GM12878 (cell line): ENCODE data around the gene CIAPIN1. TPM values are rescaled to one million over a fixed set of nuclear protein-coding genes. Genes with fewer than 3 reads are reported as not detected.

ENCODE experiments used
- ATAC-seq: fragments of 200-7000 bp; cut with Tn5 transposase; 3 replicates; pipeline ENCODE4 v1.9.1; 2020; ENCODE audit warnings: mild to moderate bottlenecking, moderate library complexity
- BruUV-seq: library from RNA; stranded (reverse); fragments of 400-500 nt; replicated peaks from 2 replicates; lab custom pipeline; 2021; lab: Mats Ljungman, UMichigan
- CTCF ChIA-PET: fragments of 300-600 bp; sonication (Branson Sonifier 250); formaldehyde crosslinking; extraction: SDS; loops from one replicate; lab custom pipeline; 2021; ENCODE audit warnings: inconsistent platforms; lab: Yijun Ruan, JAX
- POLR2A ChIA-PET: fragments of 350-600 bp; formaldehyde crosslinking; extraction: SDS; loops from one replicate; lab custom pipeline; 2021; ENCODE audit warnings: inconsistent platforms; lab: Charles Lee
- RAD21 ChIA-PET: fragments of 300-600 bp; sonication (Branson Sonifier 250); formaldehyde crosslinking; loops from one replicate; lab custom pipeline; 2023; ENCODE audit warnings: antibody characterized with exemption; ENCODE audit not compliant: unreplicated experiment; lab: Charles Lee
- SMC1A ChIA-PET: fragments of 300-600 bp; sonication (Branson Sonifier 250); formaldehyde crosslinking; loops from one replicate; lab custom pipeline; 2023; ENCODE audit not compliant: unreplicated experiment, uncharacterized antibody; lab: Charles Lee
- DNase-seq: peaks from one replicate; pipeline ENCODE4 v3.0.0-alpha.2; 2011; ENCODE audit warnings: low read depth, low spot score
- FAIRE-seq: peaks from 3 replicates; lab custom pipeline; 2011; peaks lifted over from hg19 to GRCh38; lab: Jason Lieb, UNC
- H2AFZ ChIP-seq: 2 replicates; pipeline ENCODE4 v1.6.0; 2011; ENCODE audit warnings: low read depth, low read length, control low read depth; ENCODE audit not compliant: control insufficient read depth
- H3K27ac ChIP-seq: 2 replicates; pipeline ENCODE4 v1.5.1; 2011; ENCODE audit warnings: control low read depth; ENCODE audit not compliant: control insufficient read depth, insufficient read depth
- H3K27me3 ChIP-seq, 2 experiments: replicated peaks in 1 of 2; 2 replicates each; pipeline versions ENCODE4 v1.6.0 to v1.6.1; 2011; ENCODE audit warnings: low read length in 1 of 2; ENCODE audit not compliant: control insufficient read depth in 2 of 2, insufficient read depth in 2 of 2
- H3K36me3 ChIP-seq, 2 experiments: 2 replicates each; pipeline ENCODE4 v1.5.1; 2011; ENCODE audit warnings: low read length in 1 of 2; ENCODE audit not compliant: control insufficient read depth in 2 of 2, insufficient read depth in 2 of 2
- H3K4me1 ChIP-seq: 2 replicates; pipeline ENCODE4 v1.6.1; 2011; ENCODE audit warnings: mild to moderate bottlenecking, low read length, moderate library complexity, mixed read lengths; ENCODE audit not compliant: control insufficient read depth, insufficient read depth
- H3K4me2 ChIP-seq: 2 replicates; pipeline ENCODE4 v1.6.0; 2011; ENCODE audit warnings: control low read depth; ENCODE audit not compliant: control insufficient read depth, insufficient read depth
- H3K4me3 ChIP-seq: fragments of 200-600 bp; sonication (generic); 2 replicates; pipeline ENCODE4 v1.5.1; 2016
- H3K79me2 ChIP-seq: 2 replicates; pipeline ENCODE4 v1.6.0; 2011; ENCODE audit warnings: low read length; ENCODE audit not compliant: control insufficient read depth, insufficient read depth
- H3K9ac ChIP-seq: 2 replicates; pipeline ENCODE4 v1.8.0; 2011; ENCODE audit warnings: low read length, control low read depth, mixed read lengths; ENCODE audit not compliant: control insufficient read depth, insufficient read depth
- H3K9me3 ChIP-seq: replicated peaks from 3 replicates; pipeline ENCODE4 v1.5.1; 2011; ENCODE audit warnings: mild to moderate bottlenecking, low read length; ENCODE audit not compliant: control insufficient read depth, insufficient read depth
- H4K20me1 ChIP-seq: 2 replicates; pipeline ENCODE4 v1.6.0; 2011; ENCODE audit not compliant: control insufficient read depth, insufficient read depth
- BACH1 ChIP-seq: fragments of 450-650 bp; IDR thresholded peaks from 2 replicates; pipeline ENCODE4 v1.6.1; 2017; ENCODE audit warnings: mild to moderate bottlenecking, borderline replicate concordance
- BCL11A ChIP-seq: IDR thresholded peaks from 2 replicates; pipeline ENCODE4 v1.6.1; 2011; ENCODE audit warnings: low read depth, low read length
- CREB1 ChIP-seq: IDR thresholded peaks from 2 replicates; pipeline ENCODE4 v1.6.1; 2012; ENCODE audit warnings: low read depth, mild to moderate bottlenecking, inconsistent platforms
- IKZF1 ChIP-seq: fragments of 450-650 bp; conservative IDR thresholded peaks from 2 replicates; pipeline ENCODE4 v1.6.1; 2017; ENCODE audit warnings: antibody characterized with exemption, mild to moderate bottlenecking
- KLF5 ChIP-seq: fragments of 450-650 bp; IDR thresholded peaks from 2 replicates; pipeline ENCODE4 v1.6.1; 2014; ENCODE audit warnings: mild to moderate bottlenecking; ENCODE audit not compliant: partially characterized antibody
- LARP7 ChIP-seq: fragments of 450-650 bp; IDR thresholded peaks from 2 replicates; pipeline ENCODE4 v1.6.1; 2017; ENCODE audit warnings: mild to moderate bottlenecking
- NR2C2 ChIP-seq: IDR thresholded peaks from 2 replicates; pipeline ENCODE4 v1.6.1; 2011; ENCODE audit warnings: borderline replicate concordance, low read depth; ENCODE audit not compliant: control insufficient read depth, insufficient read length
- NRF1 ChIP-seq: conservative IDR thresholded peaks from 2 replicates; pipeline ENCODE4 v1.6.1; 2011; ENCODE audit warnings: mild to moderate bottlenecking, low read depth, low read length, improper control_type of control experiment
- RCOR1 ChIP-seq: conservative IDR thresholded peaks from 2 replicates; pipeline ENCODE4 v1.6.1; 2012; ENCODE audit warnings: low read depth, low read length, improper control_type of control experiment
- WGBS: methylation state at CpG from one replicate; pipeline ENCODE4 v1.1.6; 2016; ENCODE audit warnings: low lambda C conversion rate; ENCODE audit not compliant: insufficient replicate concordance, insufficient coverage; ENCODE audit errors: missing lambda C conversion rate; 5-methylcytosine and 5-hydroxymethylcytosine counted together
- in situ Hi-C: fragments of 300-500 bp; cut with MboI; formaldehyde crosslinking; loops from 9 replicates; pipeline ENCODE4 v1.14.3; 2018; ENCODE audit warnings: mixed read lengths
- intact Hi-C: fragments of 100-400 bp; cut with micrococcal nuclease; formaldehyde crosslinking; loops from one replicate; pipeline ENCODE4 v1.14.2; 2022; ENCODE audit not compliant: unreplicated experiment
- polyA plus RNA-seq, 11 experiments: library from polyadenylated mRNA; depleted of rRNA in 4 of 11; unstranded in 6 of 11; stranded (reverse) in 5 of 11; fragments of >200 nt; fragmentation: Nextera tagmentation in 4 of 11; fragmentation: Illumina TruSeq in 1 of 11; extraction: Ambion mirVana in 4 of 11; extraction: Trizol in 1 of 11; gene quantifications; 1 replicate in 1 of 11; 2 replicates in 10 of 11; pipeline versions ENCODE4 v1.2.1 to v1.2.3, GENCODE V29; 2011 to 2016; ENCODE audit warnings: inconsistent platforms in 2 of 11, missing spikeins in 2 of 11, low read depth in 1 of 11
- total RNA-seq, 4 experiments: library from RNA; depleted of rRNA in 3 of 4; stranded (reverse); fragments of >200 nt in 3 of 4; fragmentation: Illumina TruSeq in 1 of 4; extraction: Trizol in 1 of 4; gene quantifications; 2 replicates each; pipeline versions ENCODE4 v1.2.1 to v1.2.3, GENCODE V29; 2013 to 2021
- TF ChIP-seq, protein P1 (sequence below): fragments of 450-650 bp; formaldehyde crosslinking; IDR thresholded peaks from 2 replicates; pipeline ENCODE4 v1.4.0; 2022; ENCODE audit warnings: mild to moderate bottlenecking, moderate library complexity
- TF ChIP-seq, protein P2 (sequence below): fragments of 450-650 bp; IDR thresholded peaks from 2 replicates; pipeline ENCODE4 v1.6.1; 2016; ENCODE audit warnings: mild to moderate bottlenecking, moderate library complexity, borderline replicate concordance
- TF ChIP-seq, protein P3 (sequence below): fragments of 450-650 bp; IDR thresholded peaks from 2 replicates; pipeline ENCODE4 v1.6.1; 2017; ENCODE audit warnings: mild to moderate bottlenecking, moderate library complexity

The CIAPIN1 gene
- total and polyA plus RNA-seq, 10 of the 15 experiments (the other 5 are each of a cell fraction or from before 2014, with no cell fraction given) = 46.2 to 150 (median 54.3) TPM

DNA sequence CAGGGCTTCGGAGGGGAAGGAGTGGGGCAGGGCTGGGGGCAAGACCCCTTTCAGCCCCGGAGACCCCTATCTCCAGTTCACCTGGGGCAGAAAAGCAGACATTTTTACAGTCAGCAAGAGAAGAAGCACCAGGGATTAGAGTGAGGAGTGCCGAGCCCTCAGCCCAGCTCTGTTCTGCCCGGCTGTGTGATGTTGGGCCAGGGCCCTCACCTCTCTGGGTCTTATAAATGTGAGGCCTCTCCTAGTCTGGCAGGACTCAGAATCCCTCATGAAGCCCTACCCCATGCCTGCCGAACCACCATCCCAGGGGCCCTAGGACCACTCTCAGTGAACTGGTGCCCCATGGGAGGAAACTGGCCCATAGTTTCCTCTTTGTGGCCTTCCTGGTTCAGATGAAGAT, 62.1 kb downstream of the CIAPIN1 start:
- ChIA-PET SMC1A (interaction anchor here (1.0 to 3.7 kb wide), 4 partner anchors 9 to 46 kb away, joined by 4 to 49 read pairs (median 6); no protein-coding TSS in a partner anchor), CTCF (interaction anchor here (1.0 to 1.8 kb wide), 3 partner anchors 8 to 34 kb away, joined by 3 to 5 read pairs (median 4); no protein-coding TSS in a partner anchor), RAD21 (interaction anchor here (1.1 to 2.1 kb wide), 2 partner anchors 26 to 31 kb away, joined by 4 to 8 read pairs; no protein-coding TSS in a partner anchor), POLR2A (interaction anchor here (2.5 to 3.8 kb wide), 2 partner anchors 7 to 29 kb away, joined by 13 to 30 read pairs; no protein-coding TSS in a partner anchor)
- WGBS = 48% methylated on average over 4 of the region's 5 CpGs
- no TSS peak for BruUV-seq
- H3K79me2 ChIP-seq = no peaks in the 10 kb centered on the region
- no peak overlapping the region for H2AFZ ChIP-seq
- in situ Hi-C loops (no loop called here), intact Hi-C loops (no loop called here)
- no peak overlapping the region for H3K4me3 ChIP-seq
- no peaks in the 10 kb centered on the region for H3K27me3 ChIP-seq
- no peak overlapping the region for H3K4me2 ChIP-seq
- FAIRE-seq = no peak
- H3K36me3 ChIP-seq = no peaks in the 10 kb centered on the region
- no peak overlapping the region for H3K27ac ChIP-seq
- H3K4me1 ChIP-seq = peaks cover 62% of the 10 kb centered on the region
- DNase-seq = no peak
- ATAC-seq = no peak
- no peaks in the 10 kb centered on the region for H4K20me1 ChIP-seq
- H3K9me3 ChIP-seq = no peaks in the 10 kb centered on the region
- no peak overlapping the region for H3K9ac ChIP-seq
- TF ChIP-seq NR2C2 (no peak), CREB1 (no peak), BACH1 (no peak), BCL11A (no peak), KLF5 (no peak), NRF1 (no peak), RCOR1 (no peak), LARP7 (no peak), IKZF1 (no peak)
- TF ChIP-seq, protein P1, sequence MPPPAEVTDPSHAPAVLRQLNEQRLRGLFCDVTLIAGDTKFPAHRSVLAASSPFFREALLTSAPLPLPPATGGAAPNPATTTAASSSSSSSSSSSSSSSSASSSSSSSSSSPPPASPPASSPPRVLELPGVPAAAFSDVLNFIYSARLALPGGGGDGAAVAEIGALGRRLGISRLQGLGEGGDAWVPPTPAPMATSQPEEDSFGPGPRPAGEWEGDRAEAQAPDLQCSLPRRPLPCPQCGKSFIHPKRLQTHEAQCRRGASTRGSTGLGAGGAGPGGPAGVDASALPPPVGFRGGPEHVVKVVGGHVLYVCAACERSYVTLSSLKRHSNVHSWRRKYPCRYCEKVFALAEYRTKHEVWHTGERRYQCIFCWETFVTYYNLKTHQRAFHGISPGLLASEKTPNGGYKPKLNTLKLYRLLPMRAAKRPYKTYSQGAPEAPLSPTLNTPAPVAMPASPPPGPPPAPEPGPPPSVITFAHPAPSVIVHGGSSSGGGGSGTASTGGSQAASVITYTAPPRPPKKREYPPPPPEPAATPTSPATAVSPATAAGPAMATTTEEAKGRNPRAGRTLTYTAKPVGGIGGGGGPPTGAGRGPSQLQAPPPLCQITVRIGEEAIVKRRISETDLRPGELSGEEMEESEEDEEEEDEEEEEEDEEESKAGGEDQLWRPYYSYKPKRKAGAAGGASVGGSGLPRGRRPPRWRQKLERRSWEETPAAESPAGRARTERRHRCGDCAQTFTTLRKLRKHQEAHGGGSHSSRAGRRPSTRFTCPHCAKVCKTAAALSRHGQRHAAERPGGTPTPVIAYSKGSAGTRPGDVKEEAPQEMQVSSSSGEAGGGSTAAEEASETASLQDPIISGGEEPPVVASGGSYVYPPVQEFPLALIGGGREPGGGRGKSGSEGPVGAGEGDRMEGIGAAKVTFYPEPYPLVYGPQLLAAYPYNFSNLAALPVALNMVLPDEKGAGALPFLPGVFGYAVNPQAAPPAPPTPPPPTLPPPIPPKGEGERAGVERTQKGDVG (CRISPR knock-in tag) = no peak
- TF ChIP-seq, protein P2, sequence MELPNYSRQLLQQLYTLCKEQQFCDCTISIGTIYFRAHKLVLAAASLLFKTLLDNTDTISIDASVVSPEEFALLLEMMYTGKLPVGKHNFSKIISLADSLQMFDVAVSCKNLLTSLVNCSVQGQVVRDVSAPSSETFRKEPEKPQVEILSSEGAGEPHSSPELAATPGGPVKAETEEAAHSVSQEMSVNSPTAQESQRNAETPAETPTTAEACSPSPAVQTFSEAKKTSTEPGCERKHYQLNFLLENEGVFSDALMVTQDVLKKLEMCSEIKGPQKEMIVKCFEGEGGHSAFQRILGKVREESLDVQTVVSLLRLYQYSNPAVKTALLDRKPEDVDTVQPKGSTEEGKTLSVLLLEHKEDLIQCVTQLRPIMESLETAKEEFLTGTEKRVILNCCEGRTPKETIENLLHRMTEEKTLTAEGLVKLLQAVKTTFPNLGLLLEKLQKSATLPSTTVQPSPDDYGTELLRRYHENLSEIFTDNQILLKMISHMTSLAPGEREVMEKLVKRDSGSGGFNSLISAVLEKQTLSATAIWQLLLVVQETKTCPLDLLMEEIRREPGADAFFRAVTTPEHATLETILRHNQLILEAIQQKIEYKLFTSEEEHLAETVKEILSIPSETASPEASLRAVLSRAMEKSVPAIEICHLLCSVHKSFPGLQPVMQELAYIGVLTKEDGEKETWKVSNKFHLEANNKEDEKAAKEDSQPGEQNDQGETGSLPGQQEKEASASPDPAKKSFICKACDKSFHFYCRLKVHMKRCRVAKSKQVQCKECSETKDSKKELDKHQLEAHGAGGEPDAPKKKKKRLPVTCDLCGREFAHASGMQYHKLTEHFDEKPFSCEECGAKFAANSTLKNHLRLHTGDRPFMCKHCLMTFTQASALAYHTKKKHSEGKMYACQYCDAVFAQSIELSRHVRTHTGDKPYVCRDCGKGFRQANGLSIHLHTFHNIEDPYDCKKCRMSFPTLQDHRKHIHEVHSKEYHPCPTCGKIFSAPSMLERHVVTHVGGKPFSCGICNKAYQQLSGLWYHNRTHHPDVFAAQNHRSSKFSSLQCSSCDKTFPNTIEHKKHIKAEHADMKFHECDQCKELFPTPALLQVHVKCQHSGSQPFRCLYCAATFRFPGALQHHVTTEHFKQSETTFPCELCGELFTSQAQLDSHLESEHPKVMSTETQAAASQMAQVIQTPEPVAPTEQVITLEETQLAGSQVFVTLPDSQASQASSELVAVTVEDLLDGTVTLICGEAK = no peak
- TF ChIP-seq, protein P3, sequence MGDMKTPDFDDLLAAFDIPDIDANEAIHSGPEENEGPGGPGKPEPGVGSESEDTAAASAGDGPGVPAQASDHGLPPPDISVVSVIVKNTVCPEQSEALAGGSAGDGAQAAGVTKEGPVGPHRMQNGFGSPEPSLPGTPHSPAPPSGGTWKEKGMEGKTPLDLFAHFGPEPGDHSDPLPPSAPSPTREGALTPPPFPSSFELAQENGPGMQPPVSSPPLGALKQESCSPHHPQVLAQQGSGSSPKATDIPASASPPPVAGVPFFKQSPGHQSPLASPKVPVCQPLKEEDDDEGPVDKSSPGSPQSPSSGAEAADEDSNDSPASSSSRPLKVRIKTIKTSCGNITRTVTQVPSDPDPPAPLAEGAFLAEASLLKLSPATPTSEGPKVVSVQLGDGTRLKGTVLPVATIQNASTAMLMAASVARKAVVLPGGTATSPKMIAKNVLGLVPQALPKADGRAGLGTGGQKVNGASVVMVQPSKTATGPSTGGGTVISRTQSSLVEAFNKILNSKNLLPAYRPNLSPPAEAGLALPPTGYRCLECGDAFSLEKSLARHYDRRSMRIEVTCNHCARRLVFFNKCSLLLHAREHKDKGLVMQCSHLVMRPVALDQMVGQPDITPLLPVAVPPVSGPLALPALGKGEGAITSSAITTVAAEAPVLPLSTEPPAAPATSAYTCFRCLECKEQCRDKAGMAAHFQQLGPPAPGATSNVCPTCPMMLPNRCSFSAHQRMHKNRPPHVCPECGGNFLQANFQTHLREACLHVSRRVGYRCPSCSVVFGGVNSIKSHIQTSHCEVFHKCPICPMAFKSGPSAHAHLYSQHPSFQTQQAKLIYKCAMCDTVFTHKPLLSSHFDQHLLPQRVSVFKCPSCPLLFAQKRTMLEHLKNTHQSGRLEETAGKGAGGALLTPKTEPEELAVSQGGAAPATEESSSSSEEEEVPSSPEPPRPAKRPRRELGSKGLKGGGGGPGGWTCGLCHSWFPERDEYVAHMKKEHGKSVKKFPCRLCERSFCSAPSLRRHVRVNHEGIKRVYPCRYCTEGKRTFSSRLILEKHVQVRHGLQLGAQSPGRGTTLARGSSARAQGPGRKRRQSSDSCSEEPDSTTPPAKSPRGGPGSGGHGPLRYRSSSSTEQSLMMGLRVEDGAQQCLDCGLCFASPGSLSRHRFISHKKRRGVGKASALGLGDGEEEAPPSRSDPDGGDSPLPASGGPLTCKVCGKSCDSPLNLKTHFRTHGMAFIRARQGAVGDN = no peak
